ENCODE measurements around the gene POLDIP2. TPM values are rescaled to one million over a fixed set of nuclear protein-coding genes. Genes with fewer than 3 reads are reported as not detected.

POLDIP2 gene
- total and polyA plus RNA-seq, 2 of the 13 experiments (the other 11 are each of a cell fraction or from before 2014, with no cell fraction given), result 85.9 to 114 TPM

DNA sequence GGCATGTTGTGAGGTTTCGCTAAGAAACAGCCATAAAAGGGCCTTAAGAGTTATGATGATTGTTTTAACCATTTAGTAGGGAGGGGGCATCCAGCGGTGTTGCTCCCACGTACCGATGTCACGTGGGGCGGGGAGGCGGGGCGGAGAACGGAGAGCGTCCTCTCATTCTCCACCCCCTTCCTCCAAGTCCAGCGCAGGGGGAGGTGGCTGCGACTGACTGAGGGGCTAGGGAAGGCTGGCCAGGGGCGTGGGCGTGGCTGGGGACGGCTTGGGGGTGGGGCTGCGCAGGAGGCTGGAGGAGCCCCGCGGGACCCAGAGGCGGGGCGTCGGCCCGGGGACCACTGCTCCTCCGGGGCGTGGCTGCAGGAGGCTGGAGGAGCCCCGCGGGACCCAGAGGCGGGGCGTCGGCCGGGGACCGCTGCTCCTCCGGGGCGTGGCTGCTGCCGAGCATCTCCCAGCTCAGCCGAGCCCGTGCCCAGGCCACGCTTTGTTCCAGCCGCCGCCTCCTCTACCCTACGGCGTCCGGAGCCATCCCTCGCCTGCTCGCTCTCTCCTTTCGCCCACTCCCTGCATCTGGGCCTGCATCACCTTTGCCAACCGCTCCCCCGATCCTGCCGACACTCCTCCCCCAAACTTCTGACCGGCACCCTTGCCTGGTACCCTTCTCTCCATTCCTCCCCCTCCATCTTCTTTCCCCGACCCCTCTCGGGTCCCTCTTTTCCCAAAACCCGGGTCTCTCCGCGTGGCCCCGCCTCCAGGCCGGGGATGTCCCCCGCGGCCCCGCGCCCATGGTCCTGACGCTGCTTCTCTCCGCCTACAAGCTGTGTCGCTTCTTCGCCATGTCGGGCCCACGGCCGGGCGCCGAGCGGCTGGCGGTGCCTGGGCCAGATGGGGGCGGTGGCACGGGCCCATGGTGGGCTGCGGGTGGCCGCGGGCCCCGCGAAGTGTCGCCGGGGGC is 14.2 kb upstream of the POLDIP2 start, which contains the start of gene SARM1 (continued):
- TF ChIP-seq, protein P1, sequence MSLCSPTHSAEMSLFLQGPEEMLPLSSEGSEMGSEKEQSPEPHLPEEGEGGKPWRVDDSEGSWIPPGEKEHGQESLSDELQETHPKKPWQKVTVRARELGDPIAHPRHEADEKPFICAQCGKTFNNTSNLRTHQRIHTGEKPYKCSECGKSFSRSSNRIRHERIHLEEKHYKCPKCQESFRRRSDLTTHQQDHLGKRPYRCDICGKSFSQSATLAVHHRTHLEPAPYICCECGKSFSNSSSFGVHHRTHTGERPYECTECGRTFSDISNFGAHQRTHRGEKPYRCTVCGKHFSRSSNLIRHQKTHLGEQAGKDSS (CRISPR knock-in tag; IDR thresholded peaks at IDR 0.05; ENCODE audit: borderline replicate concordance, low read depth), result no peak
- TF ChIP-seq RARA (CRISPR knock-in tag; IDR thresholded peaks at IDR 0.05) (no peak), ZNF543 (CRISPR knock-in tag; IDR thresholded peaks at IDR 0.05) (0 out of 2 replicates have a peak, but pooled peaks have one; percentile 47), TRIM24 (CRISPR knock-in tag; IDR thresholded peaks at IDR 0.05) (no peak), BRCA1 (CRISPR knock-in tag; IDR thresholded peaks at IDR 0.05) (no peak), ZNF670 (CRISPR knock-in tag; IDR thresholded peaks at IDR 0.05; ENCODE audit: borderline replicate concordance) (no peak), SMAD9 (CRISPR knock-in tag; IDR thresholded peaks at IDR 0.05) (no peak), ZNF740 (CRISPR knock-in tag; IDR thresholded peaks at IDR 0.05) (no peak), ZKSCAN1 (IDR thresholded peaks at IDR 0.05; ENCODE audit: low read length) (no peak), NR0B2 (CRISPR knock-in tag; IDR thresholded peaks at IDR 0.05) (no peak), KDM5B (CRISPR knock-in tag; IDR thresholded peaks at IDR 0.05; ENCODE audit: borderline replicate concordance) (no peak), SRF (IDR thresholded peaks at IDR 0.05; ENCODE audit: low read depth, low read length) (0 out of 2 replicates have a peak, but pooled peaks have one; percentile 3), NR3C1 (CRISPR knock-in tag; IDR thresholded peaks at IDR 0.05) (no peak), RAD51 (IDR thresholded peaks at IDR 0.05; ENCODE audit: borderline replicate concordance) (peak; percentile 69; the same call in 1 of the 2 replicates), SP5 (CRISPR knock-in tag; IDR thresholded peaks at IDR 0.05; ENCODE audit: borderline replicate concordance, low read depth) (peak; percentile 78), ZNF343 (CRISPR knock-in tag; IDR thresholded peaks at IDR 0.05) (no peak), SIN3A (IDR thresholded peaks at IDR 0.05; ENCODE audit: borderline replicate concordance, low read depth, low read length) (no peak), ELF3 (CRISPR knock-in tag; IDR thresholded peaks at IDR 0.05) (0 out of 2 replicates have a peak, but pooled peaks have one; percentile 14), LCORL (IDR thresholded peaks at IDR 0.05) (no peak), LCORL (CRISPR knock-in tag; IDR thresholded peaks at IDR 0.05) (0 out of 2 replicates have a peak, but pooled peaks have one; percentile 33), ZNF337 (CRISPR knock-in tag; IDR thresholded peaks at IDR 0.05; ENCODE audit: borderline replicate concordance, low read depth) (no peak), ZNF619 (CRISPR knock-in tag; IDR thresholded peaks at IDR 0.05) (0 out of 2 replicates have a peak, but pooled peaks have one; percentile 53), HIVEP1 (CRISPR knock-in tag; IDR thresholded peaks at IDR 0.05) (0 out of 2 replicates have a peak, but pooled peaks have one; percentile 13), ZNF317 (CRISPR knock-in tag; IDR thresholded peaks at IDR 0.05) (no peak)
- TF ChIP-seq, protein P2, sequence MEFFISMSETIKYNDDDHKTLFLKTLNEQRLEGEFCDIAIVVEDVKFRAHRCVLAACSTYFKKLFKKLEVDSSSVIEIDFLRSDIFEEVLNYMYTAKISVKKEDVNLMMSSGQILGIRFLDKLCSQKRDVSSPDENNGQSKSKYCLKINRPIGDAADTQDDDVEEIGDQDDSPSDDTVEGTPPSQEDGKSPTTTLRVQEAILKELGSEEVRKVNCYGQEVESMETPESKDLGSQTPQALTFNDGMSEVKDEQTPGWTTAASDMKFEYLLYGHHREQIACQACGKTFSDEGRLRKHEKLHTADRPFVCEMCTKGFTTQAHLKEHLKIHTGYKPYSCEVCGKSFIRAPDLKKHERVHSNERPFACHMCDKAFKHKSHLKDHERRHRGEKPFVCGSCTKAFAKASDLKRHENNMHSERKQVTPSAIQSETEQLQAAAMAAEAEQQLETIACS (CRISPR knock-in tag; IDR thresholded peaks at IDR 0.05), result no peak
